Camera-type eye (tissue), 1 donor: ENCODE measurements around the gene RNF212. TPM values are rescaled to one million over a fixed set of nuclear protein-coding genes. Genes with fewer than 3 reads are reported as not detected.

Experiments
- total RNA-seq: library from RNA; depleted of rRNA; stranded (reverse); fragments of >200 nt; gene quantifications from one replicate; pipeline ENCODE4 v1.2.3, GENCODE V29; 2014

Gene RNF212
- 1.6 TPM for total RNA-seq

DNA sequence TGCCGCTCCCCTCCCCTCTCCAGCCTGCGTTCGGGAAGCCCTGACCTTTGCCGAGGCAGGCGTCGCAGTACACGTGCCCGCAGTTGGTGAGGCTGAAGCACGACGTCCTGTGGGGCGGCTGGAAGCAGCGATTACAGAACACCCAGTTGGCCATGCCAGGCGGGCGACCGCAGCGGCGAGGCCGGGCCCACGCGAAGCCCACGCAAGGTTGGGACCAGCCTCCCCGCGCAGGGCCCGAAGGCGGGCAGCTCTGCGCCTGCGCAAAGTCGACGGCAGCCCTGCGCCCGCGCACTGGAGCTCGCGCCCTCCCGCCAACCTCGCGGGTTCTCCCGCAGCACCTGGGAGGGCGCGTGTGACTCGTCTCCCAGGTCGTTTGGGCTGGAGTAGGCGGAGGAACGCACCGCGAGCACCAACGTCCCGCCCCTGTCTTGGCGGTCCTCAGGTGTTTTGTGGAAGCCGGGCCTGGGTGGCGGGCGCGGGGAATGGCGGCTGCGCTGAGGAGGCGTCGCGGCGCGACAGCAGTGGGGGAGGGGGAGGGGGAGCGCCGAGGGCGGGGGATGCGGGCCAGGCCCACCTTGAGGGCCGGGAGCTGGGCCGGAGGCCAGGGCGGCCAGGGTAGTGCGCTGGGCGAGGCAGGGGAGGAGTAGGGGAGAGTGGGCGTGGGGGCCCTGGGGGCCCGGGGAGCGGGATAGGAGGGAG lies at the start of gene RNF212:
Gene RNF212 (minus strand): TSS at position 254 of the 699 bp plus-strand sequence. CDS start 100 bp downstream, at position 154.

Other genes with a start within 250 kb of the RNF212 start
- gene GAK, start 181.2 kb downstream of the RNF212 start, total RNA-seq = 83.1 TPM
- gene TMEM175, start 181.1 kb downstream of the RNF212 start, total RNA-seq = 22.4 TPM
- gene DGKQ, start 140.0 kb downstream of the RNF212 start, total RNA-seq = 8.8 TPM
- gene IDUA, start 126.5 kb downstream of the RNF212 start, total RNA-seq = 18.9 TPM
- gene SLC26A1, start 120.2 kb downstream of the RNF212 start, total RNA-seq = 0.49 TPM
- gene FGFRL1, start 101.9 kb downstream of the RNF212 start, total RNA-seq = 31.2 TPM
- 69.1 TPM for gene SPON2, start 59.0 kb upstream of the RNF212 start, total RNA-seq
- gene CTBP1, start 135.6 kb upstream of the RNF212 start, total RNA-seq = 200 TPM
- 73.7 TPM for gene MAEA, start 176.3 kb upstream of the RNF212 start, total RNA-seq
- 15.7 TPM for gene UVSSA, start 233.6 kb upstream of the RNF212 start, total RNA-seq